Activated effector memory CD4-positive, alpha-beta T cell treated with anti-CD3 and anti-CD28 coated beads, Interleukin-2, amount 50 U/mL, for 16 hours (primary cell): ENCODE results near the gene PRKAB1.

Source experiments
- DNase-seq: peaks from one replicate; pipeline ENCODE4 v3.0.0-alpha.2; 2020

PRKAB1 gene

GRCh38 chr12:119714614-119715267, 46.8 kb downstream of the PRKAB1 start:
- DNase-seq: no peak

GRCh38 chr12:119715268-119715620, 47.3 kb downstream of the PRKAB1 start:
- no peak for DNase-seq

DNA sequence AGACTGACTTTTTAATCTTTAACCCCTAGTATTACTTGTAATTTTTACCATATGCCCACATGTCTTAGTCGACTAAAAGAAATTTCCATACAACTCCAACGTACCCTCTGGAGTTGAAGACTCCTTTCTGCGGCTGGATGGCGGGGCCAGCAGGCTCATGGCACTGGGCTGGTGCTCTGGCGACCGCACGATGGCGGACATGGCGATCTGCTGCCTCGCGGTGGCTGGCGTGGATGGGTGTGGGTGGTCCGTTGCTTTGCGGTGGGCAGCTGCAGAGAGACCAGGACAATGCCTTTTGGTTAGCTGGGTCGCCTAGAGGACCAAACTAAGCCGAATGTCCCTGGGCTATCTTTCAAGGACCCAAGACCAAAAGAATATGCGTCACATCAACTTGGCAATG, 50.2 kb downstream of the PRKAB1 start:
- DNase-seq: no peak

DNA sequence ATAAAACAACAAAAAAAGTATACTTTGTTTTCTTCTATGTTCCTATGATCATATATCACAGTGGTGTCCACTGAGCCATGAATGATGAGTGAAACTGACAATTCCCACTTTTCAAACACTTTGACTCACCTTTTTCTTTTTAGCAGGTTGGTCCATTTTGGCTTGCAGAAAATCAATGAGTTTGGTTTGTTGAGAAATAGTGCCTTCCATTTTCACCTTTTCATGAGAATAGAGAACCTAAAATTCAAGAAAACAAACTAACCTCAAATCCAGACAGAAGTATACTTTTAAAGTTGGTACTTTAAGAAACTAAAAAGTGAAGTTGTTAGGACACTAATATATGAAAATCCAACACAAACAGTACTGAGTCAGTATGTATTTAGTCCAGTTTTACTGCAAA, 52.4 kb downstream of the PRKAB1 start:
- no peak for DNase-seq

DNA sequence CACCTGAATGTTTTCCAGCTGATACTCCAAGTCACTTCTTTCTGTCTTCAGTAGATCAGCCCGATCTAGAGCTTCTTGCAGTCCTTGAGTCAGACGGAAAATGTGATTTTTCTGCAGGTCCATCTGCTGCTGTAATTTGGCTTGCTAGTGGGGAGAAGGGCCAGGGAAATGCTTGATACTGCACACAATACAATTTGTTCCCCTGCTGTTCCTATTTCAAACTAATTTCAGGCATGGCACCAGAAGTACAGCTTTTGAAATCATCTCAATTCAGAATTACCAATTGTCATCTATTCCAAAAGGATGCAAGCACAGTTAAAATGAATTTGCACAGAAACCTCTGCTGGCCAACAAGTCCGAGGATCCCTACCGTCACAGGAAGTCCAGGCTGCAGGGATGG, 53.4 kb downstream of the PRKAB1 start:
- DNase-seq: no peak

DNA sequence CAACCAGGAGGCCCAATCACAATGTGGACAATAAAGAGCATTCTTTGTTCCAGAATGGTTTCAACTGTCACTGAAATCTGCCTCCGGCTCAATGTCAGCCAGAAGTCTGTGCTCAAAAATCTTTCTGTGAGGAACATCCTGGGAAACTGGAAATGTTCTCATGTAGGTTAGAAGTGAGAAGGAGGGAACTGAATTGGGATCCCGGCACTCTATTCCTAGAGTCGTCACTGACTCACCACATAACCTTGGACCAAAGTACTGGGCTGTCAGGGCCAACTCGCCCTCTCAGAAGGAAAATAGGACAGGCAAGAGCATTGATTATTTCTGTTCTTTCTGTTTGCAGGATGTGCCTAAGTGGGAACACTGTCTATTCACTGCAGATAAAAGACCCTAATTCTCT, 57.6 kb downstream of the PRKAB1 start:
- no peak for DNase-seq

- no peak for DNase-seq
These were observed 59.9 kb downstream of the PRKAB1 start for GRCh38 chr12:119727600-119728443.

DNA sequence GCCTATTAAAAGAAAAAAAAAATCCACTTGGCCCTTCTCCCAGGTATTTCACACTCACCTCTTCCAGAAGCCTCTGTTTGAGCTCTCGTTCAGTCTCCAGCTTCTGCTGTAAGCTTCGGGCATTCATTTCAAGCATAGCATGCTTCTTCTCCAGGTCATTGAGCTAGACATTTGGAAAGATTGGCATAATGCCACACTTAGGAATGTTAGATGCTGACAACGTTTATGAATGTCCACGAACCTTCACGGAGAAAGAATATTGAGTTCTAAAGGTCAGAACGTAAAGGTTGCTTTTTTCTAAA, 60.5 kb downstream of the PRKAB1 start:
- DNase-seq: no peak

GRCh38 chr12:119729871-119730270, 61.9 kb downstream of the PRKAB1 start:
- DNase-seq: no peak

DNA sequence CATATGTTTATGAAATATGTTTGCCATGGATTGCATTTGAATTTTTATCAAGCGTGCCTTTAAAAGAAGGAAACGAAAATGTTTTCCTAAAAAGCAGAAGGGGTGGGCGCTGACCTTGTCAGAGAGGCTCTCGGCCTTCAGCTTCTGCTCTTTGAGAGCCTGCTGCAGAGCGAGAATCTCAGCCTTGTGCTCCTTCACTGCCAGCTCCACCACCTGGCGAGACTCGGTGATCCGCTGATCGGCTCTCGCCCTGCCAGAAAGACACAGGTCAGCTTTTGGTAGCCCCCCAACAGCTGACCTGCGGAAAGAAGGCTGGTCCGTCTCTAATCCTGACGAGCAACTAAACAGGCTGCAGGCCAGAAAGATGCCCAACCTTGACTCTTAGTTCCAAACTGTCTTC, 62.4 kb downstream of the PRKAB1 start:
- no peak for DNase-seq
